GM19193 (cell line): ENCODE results near the gene TTC21A.

Source experiments
- POLR2A ChIP-seq: IDR thresholded peaks from 4 replicates; pipeline ENCODE4 v1.6.1; 2011; ENCODE audit not compliant: insufficient read depth, insufficient read length; ENCODE audit errors: extremely low read depth

TTC21A gene

DNA sequence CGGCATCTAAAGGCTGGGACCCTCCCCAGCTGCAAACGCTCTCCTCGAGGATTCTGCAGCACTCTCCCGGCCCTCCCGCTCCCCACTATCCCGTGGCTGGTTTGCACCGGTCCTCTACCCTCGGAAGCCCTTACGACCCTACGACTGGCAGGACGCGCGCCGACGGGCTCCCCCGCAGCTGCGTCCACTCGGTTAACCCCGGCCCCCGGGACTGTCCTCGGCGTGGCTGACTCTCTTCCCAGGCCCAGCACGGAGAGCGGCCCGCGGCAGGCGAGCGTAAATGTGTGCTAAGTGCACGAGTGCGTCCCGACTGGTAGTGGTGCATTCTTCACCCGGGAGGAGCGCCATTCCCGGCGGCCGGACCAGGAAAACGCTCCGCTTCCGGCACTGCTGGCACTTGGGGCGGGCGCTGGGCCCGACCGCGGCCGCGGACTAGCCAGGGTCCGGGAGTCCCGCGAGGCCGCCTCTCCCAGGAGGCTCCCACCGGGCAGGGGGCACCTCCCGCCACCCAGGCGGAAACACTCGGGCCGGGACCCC is 561 bp upstream of the TTC21A start:
- no peak for TF ChIP-seq POLR2A

DNA sequence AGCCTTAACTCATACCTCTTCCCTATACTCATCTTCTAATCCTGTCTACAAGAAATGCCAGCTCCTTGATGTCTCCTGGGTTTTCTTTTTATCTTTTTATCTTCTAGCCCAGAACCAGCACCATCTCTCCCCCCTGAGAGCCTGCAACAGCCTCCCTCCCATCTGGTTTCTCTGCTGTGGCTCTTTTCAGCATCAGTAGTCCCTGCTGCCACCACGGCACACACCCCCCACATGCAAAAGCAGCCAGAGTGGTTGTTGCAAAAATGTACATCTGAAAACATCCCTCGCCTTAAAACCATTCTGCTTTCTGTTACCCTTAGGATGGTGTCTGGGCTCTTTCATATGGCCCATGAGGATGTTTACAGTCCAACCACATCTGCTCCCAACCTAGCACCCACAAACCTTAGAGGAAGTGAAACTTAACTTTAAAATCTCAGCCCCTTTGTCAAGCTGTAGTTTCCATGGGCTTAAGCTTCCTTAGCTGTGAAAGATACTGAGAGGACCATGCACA is 775 bp downstream of the TTC21A start:
- no peak for TF ChIP-seq POLR2A

DNA sequence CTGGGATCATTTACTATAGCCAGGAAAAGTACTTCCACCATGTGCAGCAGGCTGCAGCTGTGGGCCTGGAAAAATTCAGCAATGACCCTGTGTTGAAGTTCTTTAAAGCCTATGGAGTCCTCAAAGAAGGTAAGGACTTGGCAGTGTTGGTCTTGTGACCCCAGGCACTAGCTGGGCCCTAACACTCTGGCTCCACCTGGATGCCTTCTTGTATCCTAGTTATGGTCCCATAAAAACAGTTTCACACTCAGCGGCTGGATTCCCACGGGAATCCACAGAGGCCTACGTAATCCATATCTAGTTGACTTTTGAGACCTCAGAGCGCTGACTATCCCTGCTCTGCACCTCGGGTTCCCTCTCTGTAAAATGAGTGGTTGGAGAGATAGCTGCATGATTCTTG is 1.6 kb downstream of the TTC21A start:
- TF ChIP-seq POLR2A: no peak

DNA sequence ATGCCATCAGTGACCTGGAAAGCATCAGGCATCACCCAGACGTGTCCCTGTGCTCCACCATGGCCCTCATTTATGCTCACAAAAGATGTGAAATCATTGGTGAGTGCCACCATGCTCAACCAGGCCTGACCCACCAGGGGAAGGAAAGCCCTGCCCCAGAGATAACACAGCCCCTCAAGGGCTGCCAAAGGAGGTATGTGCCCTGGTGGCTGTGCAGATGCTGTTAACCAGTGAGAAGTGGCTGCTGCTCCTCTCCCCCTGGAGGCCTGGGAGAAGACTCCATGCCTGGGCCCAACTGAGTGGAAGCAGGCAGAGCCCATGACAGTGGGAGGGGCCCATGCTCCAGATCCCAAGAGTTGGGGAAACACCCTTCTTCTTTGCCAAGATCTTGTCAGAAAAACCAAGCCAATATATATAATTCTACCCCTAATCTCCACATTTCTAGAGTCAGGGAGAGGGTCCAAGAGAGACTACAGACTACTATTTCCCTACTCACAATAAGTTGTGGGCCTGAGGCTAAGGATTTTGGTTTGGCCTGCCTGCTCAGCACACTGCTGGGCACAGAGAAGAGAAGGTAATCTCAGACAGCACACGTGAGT is 2.7 kb downstream of the TTC21A start:
- no peak for TF ChIP-seq POLR2A

DNA sequence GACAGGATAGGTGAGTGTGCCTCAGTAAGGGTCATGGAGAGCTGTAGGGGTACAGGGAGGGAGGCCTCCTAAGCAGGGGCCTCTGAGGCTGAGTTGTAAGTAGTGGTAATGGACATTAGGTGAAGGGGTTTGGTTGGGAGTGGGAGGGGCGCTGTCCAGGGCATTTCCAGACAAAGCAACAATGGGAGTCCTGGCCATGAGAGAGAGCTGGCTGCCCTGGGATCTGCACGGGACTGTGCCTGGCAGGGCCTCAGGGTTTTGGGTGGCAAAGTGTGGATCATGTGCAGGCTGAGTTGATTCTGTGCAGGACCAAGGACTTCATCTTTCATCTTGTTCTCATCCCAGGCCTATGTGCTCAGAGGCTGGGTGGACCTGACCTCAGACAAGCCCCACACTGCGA is 4.6 kb downstream of the TTC21A start:
- TF ChIP-seq POLR2A: no peak

DNA sequence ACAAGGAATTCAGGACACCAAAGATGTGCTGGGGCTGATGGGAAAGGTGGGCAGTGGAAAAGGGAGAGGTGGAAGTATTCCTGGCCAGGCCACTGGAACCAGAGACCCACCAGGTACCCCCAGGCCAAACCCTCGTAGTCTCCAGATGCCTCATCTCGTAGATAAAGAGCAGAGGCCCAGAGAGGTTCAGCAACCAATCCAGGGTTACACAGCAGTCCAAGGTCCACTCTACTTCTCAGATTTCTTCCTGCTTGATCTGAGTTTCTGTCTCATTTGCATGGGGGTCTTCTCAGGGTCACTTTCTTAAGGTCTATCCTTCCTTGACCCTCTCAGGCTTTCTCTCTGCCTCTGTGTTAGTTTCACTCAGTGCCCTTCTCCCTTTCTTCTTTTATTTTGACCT is 5.1 kb downstream of the TTC21A start:
- no peak for TF ChIP-seq POLR2A

DNA sequence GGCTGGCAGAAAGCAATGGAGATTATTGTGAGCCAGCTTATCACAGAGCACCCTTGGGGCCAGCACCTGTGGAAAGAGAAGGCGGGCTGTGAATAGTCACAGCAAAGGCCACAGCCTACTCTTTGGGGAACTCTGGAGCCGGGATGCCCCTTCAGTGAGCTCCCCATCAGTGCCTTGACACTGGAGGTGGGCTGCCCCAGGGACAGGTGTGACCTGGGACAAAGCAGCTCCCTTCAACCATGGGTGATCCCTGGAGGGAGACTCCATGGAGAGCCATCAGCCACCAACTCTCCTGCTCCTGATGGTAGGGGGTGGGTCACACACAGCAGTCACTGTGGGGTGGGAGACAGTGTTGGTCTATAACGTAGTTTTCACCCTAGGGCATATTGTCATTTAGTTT is 5.8 kb downstream of the TTC21A start:
- TF ChIP-seq POLR2A: no peak

DNA sequence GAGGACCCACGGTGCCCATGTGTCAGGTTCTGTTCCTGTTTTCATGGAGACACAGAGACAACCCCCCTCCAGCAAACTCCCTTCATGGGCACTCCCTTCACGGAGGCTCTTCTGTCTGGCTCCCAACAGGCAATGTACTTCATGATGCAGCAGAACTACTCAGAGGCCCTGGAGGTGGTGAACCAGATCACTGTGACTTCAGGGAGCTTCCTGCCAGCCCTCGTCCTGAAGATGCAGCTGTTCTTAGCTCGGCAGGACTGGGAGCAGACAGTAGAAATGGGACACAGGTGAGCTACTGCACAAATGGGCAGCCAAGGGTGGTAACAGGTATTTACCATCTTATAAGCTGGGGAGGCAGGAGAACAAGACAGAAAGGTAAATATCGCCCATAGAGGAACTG is 7.0 kb downstream of the TTC21A start:
- TF ChIP-seq POLR2A: no peak

DNA sequence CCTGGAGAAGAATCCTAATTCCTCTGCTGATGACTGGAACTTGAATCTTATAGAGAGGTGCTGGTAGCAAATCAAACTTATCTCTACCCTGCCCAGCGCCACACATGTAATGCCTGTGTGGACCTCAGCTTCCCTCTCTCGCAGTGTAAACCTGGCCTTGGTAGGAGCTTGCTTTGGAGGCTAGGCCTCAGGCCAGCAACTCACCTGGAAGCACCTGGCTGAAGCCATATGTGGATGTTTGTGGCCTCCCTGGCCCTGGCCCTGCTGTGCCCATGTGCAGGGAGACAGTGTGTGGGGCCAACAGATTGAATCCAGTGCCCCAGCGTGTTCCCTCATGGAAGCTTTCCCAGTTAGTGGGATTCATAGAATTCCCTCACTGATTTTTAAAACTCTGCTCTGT is 8.4 kb downstream of the TTC21A start:
- TF ChIP-seq POLR2A: no peak

DNA sequence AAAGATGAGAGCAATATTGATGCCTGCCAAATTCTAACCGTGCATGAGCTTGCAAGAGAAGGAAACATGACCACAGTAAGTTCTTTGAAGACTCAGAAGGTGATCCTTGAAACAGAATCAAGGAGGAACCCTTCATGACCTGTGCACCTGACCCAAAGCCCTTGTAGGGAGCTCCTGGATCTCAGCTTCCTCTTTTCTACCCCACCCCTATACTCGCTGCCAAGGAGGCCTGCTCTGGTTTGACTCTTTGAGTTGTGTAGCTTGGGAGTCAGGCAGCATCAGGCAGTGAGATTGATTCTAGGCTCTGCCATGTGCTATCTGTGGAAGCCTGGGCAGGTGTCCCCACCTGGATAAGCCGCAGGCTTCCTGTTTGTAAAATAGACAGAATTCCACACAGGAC is 10.6 kb downstream of the TTC21A start:
- no peak for TF ChIP-seq POLR2A

DNA sequence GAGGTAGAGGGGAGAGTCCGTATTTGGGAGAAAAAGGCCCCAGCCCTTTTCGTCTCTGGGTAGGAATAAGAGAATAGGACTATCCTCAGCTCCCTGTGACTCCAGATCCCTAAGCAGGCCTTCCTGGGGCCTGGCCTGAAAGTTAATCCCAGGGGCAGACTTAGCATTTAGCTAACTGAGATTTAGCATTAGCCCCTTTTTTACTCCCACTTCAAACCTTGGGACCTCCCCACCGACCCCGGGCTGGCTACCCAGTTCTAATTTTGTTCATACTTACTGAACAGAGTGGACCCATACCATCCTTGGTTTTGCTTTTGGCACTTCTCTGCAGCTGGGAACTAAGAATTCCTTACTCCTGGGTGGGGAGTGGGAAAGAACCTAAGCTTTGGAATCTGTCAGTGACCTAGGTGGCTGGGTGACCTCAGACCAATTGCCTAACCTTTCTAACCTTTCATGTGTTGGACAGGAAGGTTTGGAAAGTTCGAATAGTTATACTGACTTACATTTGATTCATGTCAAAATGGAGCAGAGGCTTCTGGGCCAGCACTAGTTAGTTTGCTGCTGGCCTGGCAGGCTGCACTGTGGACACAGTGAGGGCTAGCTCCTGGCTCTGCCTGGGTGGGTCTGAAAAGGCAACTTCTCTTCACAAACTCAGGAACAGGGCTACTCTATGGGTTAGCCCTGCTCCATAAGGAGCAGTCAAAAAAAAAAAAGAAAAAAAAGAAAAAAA is 11.6 kb downstream of the TTC21A start:
- no peak for TF ChIP-seq POLR2A

DNA sequence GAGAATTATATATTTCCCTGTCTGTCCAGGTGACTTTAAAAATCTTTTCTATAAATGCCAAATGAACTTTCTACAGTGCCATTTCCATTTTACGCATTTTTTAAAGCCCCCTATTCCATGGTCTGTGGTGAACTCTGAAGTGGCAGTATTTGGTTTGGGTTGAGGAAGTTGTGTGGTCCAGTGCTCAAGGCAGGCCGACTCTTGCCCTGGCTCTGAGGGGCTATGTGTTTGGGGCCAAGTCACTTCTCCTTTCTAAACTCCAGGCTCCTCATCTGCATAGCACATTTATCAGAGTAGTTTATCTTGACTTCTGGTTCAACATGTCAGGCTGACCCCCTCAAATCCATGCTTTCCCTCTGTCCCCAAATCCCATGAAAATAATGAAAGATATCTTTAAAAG is 14.1 kb downstream of the TTC21A start:
- no peak for TF ChIP-seq POLR2A

DNA sequence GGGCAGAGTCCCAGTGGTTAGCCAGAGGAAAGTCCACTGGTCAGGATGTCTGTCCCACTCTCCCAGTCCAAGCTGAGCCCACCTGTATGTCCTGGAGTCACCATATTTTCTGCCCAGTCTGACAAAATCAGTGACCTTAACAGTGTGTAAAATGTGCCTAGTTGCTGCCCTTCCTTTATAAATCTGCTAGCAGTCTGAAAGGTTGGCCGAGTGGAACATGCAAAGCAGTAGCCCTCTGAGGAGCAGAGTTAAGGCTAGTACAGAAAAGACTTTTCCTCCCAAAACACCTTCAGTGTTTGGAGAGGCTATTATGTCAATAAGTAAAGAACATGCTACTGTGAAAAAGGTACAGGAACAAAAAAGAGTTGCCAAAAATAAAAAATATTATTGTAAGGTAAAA is 15.3 kb downstream of the TTC21A start:
- TF ChIP-seq POLR2A: no peak

DNA sequence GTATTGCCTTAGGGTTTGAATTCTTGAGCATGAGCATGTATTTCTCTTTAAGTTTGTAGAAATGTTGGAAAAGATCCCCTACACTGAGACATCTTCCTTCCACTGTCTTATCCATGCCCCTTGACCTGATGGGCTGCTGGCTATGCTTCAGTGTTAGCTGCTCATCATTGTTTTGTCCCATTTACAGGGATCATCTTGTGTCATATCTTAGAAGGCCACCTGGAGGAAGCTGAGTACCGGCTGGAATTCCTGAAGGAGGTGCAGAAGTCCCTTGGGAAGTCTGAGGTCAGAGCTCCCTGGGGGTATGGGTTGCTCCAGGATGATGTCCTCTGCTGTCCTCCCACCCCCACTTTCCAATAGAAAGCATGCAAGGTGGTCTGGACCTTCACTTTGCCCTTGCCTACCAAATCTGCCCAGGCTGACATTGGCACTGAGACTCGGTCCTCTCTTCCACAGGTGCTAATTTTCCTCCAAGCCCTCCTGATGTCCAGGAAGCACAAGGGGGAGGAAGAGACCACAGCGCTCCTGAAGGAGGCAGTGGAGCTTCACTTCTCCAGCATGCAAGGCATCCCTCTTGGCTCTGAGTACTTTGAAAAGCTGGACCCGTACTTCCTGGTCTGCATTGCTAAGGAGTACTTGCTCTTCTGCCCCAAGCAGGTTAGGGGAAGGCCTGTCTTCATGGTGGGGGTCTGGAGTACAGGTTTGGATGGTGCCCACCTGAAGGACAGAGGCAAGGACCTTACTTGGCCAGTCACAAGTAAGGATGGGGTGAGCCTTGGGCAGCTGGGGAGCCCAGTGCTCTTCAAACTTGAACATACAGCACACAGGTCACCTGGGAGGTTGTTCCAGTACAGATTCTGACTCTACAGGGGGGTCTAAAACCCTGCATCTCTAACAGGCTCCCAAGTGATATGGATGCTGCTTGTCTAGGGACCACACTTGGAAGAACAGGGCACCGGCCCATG is 17.7 kb downstream of the TTC21A start:
- no peak for TF ChIP-seq POLR2A

DNA sequence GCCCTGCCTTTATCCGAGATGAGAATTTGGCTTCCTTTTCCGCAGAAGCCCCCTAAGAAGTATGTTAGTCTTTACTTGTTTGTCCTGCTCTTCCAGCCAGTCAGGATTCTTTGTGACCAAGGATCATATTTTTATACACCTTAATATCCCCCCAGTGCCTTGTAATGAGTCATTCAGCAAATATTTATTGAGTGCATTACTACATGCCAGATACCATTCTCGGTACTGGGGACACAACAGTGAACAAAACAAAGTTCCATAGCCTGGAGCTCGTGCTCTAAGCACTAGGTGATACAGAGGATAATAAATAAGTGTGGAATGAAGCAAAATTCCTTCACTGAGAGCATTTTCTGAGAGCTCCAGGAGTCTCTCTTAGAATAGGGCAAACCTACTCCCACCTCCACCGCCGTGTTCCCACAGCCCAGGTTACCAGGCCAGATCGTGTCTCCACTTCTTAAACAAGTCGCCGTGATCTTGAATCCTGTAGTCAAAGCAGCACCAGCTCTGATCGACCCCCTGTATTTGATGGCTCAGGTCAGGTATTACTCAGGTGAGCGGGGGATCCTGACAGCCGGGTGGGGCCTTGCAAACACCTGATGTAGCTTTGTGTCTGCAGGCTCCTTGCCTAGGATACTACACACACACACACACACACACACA is 18.5 kb downstream of the TTC21A start:
- TF ChIP-seq POLR2A: no peak

DNA sequence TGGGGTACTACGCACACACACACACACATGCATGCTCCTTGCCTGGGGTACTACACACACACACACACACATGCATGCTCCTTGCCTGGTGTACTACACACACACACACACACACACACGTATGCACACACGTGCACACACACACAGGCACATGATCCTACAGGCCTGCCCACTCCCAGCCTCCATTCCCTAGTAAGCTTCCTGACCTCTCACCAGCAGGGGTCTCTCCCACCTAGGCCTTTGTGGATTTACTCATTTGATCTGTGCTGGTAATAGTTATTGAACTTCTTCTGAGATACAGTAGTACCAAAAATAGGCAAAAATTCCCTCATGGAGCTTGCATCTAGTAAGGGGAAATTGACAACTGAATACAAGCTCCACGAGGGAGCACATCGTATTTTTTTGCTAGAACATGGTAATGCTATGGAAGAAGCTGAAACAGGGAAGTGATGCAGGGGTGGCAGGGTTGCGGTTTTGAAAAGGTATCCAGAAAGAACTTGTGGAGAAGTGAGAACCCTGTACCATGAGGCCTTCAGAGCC is 19.1 kb downstream of the TTC21A start:
- no peak for TF ChIP-seq POLR2A
